ENCODE measurements around the gene LIN9.
A peak's percentile ranks its signal among the peaks of the same experiment; 100 is the strongest.

The LIN9 gene

GRCh38 chr1:226335661-226336060, 26.7 kb upstream of the LIN9 start:
- H3K4me1 ChIP-seq: no peaks in the 10 kb centered on the region
- H3K4me3 ChIP-seq (ENCODE audit: low read depth, low read length): no peak overlapping the region
- no peak overlapping the region for H3K27ac ChIP-seq
- no peaks in the 10 kb centered on the region for H3K79me2 ChIP-seq
- no peak overlapping the region for H3K4me2 ChIP-seq (ENCODE audit: low read length)
- no peaks in the 10 kb centered on the region for H3K9me3 ChIP-seq (ENCODE audit: control insufficient read depth, low read length)
- no peak overlapping the region for H3K9ac ChIP-seq
- no peak for TF ChIP-seq CTCF (IDR thresholded peaks at IDR 0.05)
- H2AFZ ChIP-seq: no peak overlapping the region
- no peaks in the 10 kb centered on the region for H3K27me3 ChIP-seq (ENCODE audit: control insufficient read depth, insufficient read depth, low read length)
- no peaks in the 10 kb centered on the region for H3K36me3 ChIP-seq (ENCODE audit: control insufficient read depth, insufficient read depth, low read length)

GRCh38 chr1:226332947-226333346, 24.0 kb upstream of the LIN9 start:
- H3K9me3 ChIP-seq (ENCODE audit: control insufficient read depth, low read length): no peaks in the 10 kb centered on the region

GRCh38 chr1:226329237-226329636, 20.3 kb upstream of the LIN9 start:
- no peak overlapping the region for H3K27ac ChIP-seq
- H3K27me3 ChIP-seq (ENCODE audit: control insufficient read depth, insufficient read depth, low read length): no peaks in the 10 kb centered on the region
- TF ChIP-seq CTCF (IDR thresholded peaks at IDR 0.05): no peak
- H3K36me3 ChIP-seq (ENCODE audit: control insufficient read depth, insufficient read depth, low read length): no peaks in the 10 kb centered on the region
- no peaks in the 10 kb centered on the region for H3K9me3 ChIP-seq (ENCODE audit: control insufficient read depth, low read length)
- H3K79me2 ChIP-seq: no peaks in the 10 kb centered on the region
- H2AFZ ChIP-seq: no peak overlapping the region
- H3K4me2 ChIP-seq (ENCODE audit: low read length): no peak overlapping the region
- H3K9ac ChIP-seq: no peak overlapping the region
- no peaks in the 10 kb centered on the region for H3K4me1 ChIP-seq
- H3K4me3 ChIP-seq (ENCODE audit: low read depth, low read length): no peak overlapping the region

More at GRCh38 chr1:226332947-226333346, 24.0 kb upstream of the LIN9 start:
- Histone ChIP-seq H3K27ac (no peak overlapping the region), H3K27me3 (ENCODE audit: control insufficient read depth, insufficient read depth, low read length) (no peaks in the 10 kb centered on the region), H2AFZ (peak overlapping the region; percentile 38), H3K36me3 (ENCODE audit: control insufficient read depth, insufficient read depth, low read length) (no peaks in the 10 kb centered on the region), H3K4me1 (no peaks in the 10 kb centered on the region), H3K4me3 (ENCODE audit: low read depth, low read length) (no peak overlapping the region), H3K9ac (no peak overlapping the region), H3K79me2 (no peaks in the 10 kb centered on the region), H3K4me2 (ENCODE audit: low read length) (peak overlapping the region; percentile 13)
- TF ChIP-seq CTCF (IDR thresholded peaks at IDR 0.05): no peak

- Histone ChIP-seq H3K4me2 (ENCODE audit: low read length) (no peak overlapping the region), H3K79me2 (no peaks in the 10 kb centered on the region), H3K4me1 (no peaks in the 10 kb centered on the region), H3K36me3 (ENCODE audit: control insufficient read depth, insufficient read depth, low read length) (no peaks in the 10 kb centered on the region), H3K9ac (no peak overlapping the region), H3K9me3 (ENCODE audit: control insufficient read depth, low read length) (no peaks in the 10 kb centered on the region), H3K27ac (no peak overlapping the region), H3K27me3 (ENCODE audit: control insufficient read depth, insufficient read depth, low read length) (no peaks in the 10 kb centered on the region), H2AFZ (no peak overlapping the region), H3K4me3 (ENCODE audit: low read depth, low read length) (no peak overlapping the region)
- TF ChIP-seq CTCF (IDR thresholded peaks at IDR 0.05): no peak
Measured at GRCh38 chr1:226327761-226328162, 18.8 kb upstream of the LIN9 start.

GRCh38 chr1:226325178-226325577, 16.2 kb upstream of the LIN9 start:
- Histone ChIP-seq H3K27ac (no peak overlapping the region), H3K27me3 (ENCODE audit: control insufficient read depth, insufficient read depth, low read length) (no peaks in the 10 kb centered on the region), H3K4me2 (ENCODE audit: low read length) (no peak overlapping the region), H2AFZ (no peak overlapping the region), H3K4me3 (ENCODE audit: low read depth, low read length) (no peak overlapping the region), H3K36me3 (ENCODE audit: control insufficient read depth, insufficient read depth, low read length) (no peaks in the 10 kb centered on the region), H3K4me1 (no peaks in the 10 kb centered on the region), H3K79me2 (no peaks in the 10 kb centered on the region), H3K9ac (no peak overlapping the region), H3K9me3 (ENCODE audit: control insufficient read depth, low read length) (no peaks in the 10 kb centered on the region)
- TF ChIP-seq CTCF (IDR thresholded peaks at IDR 0.05): no peak

All from parathyroid adenoma (tissue), 2 donors.